ENCODE measurements around the gene GMCL1. TPM values are rescaled to one million over a fixed set of nuclear protein-coding genes. Genes with fewer than 3 reads are reported as not detected.
"Not testable (repeated sequence)": the region's sequence is repeated elsewhere in the genome, so short reads cannot be mapped to it uniquely, and the experiment has no call there.

GMCL1 gene
- total RNA-seq, 1 experiment from 2014 or later, result 17.4 TPM

DNA sequence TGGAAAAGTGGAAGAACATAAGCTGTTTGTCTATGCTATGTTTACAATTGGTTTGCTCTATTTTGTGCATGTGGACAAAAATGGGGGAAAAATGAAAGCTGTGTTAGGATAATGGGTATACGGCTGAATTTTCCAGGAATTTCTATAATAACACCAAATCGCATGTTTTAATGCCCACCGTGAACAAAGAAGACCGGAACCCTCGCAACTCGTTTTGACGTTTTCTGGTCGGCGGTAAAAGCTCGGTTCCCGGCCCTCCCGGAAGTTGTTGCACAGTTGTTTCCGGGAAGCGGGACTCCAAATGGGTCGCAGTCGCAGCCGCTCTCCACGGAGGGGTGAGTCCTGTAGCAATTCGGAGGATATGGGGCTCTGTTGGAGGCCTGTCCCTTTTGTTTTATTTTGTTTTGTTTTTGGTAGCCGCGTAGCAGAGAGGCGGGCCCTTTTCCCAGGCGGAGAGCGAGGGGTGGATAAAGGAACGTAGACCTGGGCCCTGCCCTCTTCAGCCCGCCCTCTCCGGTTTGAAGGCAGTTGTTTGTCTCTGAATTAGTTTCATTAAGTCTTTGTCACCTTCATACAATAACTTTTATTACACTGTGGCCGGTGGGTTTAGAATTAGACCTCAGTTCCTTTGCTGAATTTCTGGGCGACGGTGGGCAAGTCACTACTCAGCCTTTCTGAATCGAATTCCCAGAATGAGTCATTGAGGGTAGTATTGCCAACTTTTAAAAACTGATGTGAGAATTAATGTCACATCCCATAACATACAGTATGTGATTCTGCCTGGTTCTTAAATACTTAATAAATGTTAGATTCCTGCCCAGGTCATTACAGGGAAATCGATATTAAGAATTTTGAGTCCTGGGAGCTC, 64.5 kb downstream of the GMCL1 start, which contains the start of gene SNRNP27:
SNRNP27 (plus strand) TSS at position 273 of the 868 bp plus-strand sequence; CDS start at position 302, 29 bp downstream.
- Histone ChIP-seq H3K9me3 (ENCODE audit: insufficient read depth, low read depth) (no peaks in the 10 kb centered on the region), H3K27ac (peak within 1 kb of the TSS; percentile 38), H3K4me3 (peak within 1 kb of the TSS; percentile 74), H3F3A (ENCODE audit: insufficient read depth, low read depth) (no peaks in the 10 kb centered on the region), H3K4me2 (peak within 1 kb of the TSS; percentile 81), H3K27me3 (ENCODE audit: insufficient read depth, low read depth) (no peaks in the 10 kb centered on the region), H4K20me1 (ENCODE audit: insufficient read depth) (peaks cover 3% of the 10 kb centered on the region; the same call in 1 of the 2 replicates), H2AFZ (peak within 1 kb of the TSS; percentile 98), H3K9me2 (ENCODE audit: insufficient read depth) (no peaks in the 10 kb centered on the region), H3K79me2 (ENCODE audit: low read depth) (peaks cover 25% of the 10 kb centered on the region), H3K4me1 (replicated peaks; ENCODE audit: insufficient read depth) (peaks cover 13% of the 10 kb centered on the region), H3K36me3 (ENCODE audit: low read depth) (0 out of 2 replicates have a peak, but pooled peaks cover 12% of the 10 kb centered on the region)
- ChIA-PET POLR2A (ENCODE audit: unreplicated experiment) (interaction anchor here (0.5 kb wide), 1 partner anchor 400 kb away, joined by 5 read pairs; the partner anchor contains the start of gene SNRPG), CTCF (interaction anchor here (1.2 kb wide), 1 partner anchor 169 kb away, joined by 3 read pairs; no protein-coding TSS in a partner anchor)
- no peak for TF ChIP-seq EZH2 (IDR thresholded peaks at IDR 0.05; ENCODE audit: low read depth)
- TF ChIP-seq, protein P1, sequence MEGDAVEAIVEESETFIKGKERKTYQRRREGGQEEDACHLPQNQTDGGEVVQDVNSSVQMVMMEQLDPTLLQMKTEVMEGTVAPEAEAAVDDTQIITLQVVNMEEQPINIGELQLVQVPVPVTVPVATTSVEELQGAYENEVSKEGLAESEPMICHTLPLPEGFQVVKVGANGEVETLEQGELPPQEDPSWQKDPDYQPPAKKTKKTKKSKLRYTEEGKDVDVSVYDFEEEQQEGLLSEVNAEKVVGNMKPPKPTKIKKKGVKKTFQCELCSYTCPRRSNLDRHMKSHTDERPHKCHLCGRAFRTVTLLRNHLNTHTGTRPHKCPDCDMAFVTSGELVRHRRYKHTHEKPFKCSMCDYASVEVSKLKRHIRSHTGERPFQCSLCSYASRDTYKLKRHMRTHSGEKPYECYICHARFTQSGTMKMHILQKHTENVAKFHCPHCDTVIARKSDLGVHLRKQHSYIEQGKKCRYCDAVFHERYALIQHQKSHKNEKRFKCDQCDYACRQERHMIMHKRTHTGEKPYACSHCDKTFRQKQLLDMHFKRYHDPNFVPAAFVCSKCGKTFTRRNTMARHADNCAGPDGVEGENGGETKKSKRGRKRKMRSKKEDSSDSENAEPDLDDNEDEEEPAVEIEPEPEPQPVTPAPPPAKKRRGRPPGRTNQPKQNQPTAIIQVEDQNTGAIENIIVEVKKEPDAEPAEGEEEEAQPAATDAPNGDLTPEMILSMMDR (conservative IDR thresholded peaks at IDR 0.05), result no peak
- peak; percentile 60 to 67 for DNase-seq
- intact Hi-C loops (cut with micrococcal nuclease; ENCODE audit: unreplicated experiment), result loop anchor here (5.0 kb wide), 2 partner anchors 152 to 172 kb away; partner anchors contain the start of gene ANXA4
- TSS peak; percentile 53 for BruUV-seq (replicated peaks)

GRCh38 chr2:69894737-69895136, 65.3 kb downstream of the GMCL1 start:
- CTCF ChIA-PET; H3K9me2 ChIP-seq (ENCODE audit: insufficient read depth); H3K27ac ChIP-seq; H3K27me3 ChIP-seq (ENCODE audit: insufficient read depth, low read depth); H2AFZ ChIP-seq; H3F3A ChIP-seq (ENCODE audit: insufficient read depth, low read depth); H3K9me3 ChIP-seq (ENCODE audit: insufficient read depth, low read depth); BruUV-seq (replicated peaks); DNase-seq; POLR2A ChIA-PET (ENCODE audit: unreplicated experiment); H4K20me1 ChIP-seq (ENCODE audit: insufficient read depth): not testable (repeated sequence)
- Histone ChIP-seq H3K4me1 (replicated peaks; ENCODE audit: insufficient read depth) (peaks cover 13% of the 10 kb centered on the region), H3K79me2 (ENCODE audit: low read depth) (peaks cover 25% of the 10 kb centered on the region), H3K4me2 (peak overlapping the region; percentile 81), H3K36me3 (ENCODE audit: low read depth) (0 out of 2 replicates have a peak, but pooled peaks cover 16% of the 10 kb centered on the region), H3K4me3 (peak overlapping the region; percentile 74)
- intact Hi-C loops (cut with micrococcal nuclease; ENCODE audit: unreplicated experiment), result loop anchor here (5.0 kb wide), 2 partner anchors 152 to 172 kb away; partner anchors contain the start of gene ANXA4

DNA sequence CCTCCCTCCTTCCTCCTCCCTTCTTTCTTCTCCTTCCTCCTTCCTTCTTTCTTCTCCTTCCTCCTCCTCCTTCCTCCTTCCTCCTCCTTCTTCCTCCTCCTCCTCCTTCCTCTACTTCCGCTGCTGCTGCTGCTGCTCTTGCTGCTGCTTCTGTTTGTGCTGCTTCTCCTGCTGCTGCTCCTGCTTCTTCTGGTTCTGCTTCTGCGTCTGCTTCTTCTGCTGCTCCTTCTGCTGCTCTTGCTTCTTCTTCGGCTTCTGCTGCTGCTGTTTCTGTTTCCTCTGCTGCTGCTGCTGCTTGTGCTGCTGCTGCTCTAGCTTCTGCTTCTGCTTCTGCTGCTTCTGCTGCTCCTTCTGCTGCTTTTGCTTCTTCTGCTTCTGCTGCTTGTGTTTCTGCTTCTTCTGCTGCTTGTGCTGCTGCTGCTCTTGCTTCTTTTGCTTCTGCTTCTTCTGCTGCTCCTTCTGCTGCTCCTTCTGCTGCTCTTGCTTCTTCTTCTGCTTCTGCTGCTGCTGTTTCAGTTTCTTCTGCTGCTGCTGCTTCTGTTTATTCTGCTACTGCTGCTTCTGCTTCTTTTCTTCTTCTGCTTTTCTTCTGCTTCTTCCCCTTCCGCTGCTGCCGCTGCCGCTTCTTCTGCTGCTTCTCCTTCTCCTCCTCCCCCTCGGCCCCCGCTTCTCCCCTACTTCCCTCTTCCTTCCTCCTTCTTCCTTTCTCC, 72.9 kb downstream of the GMCL1 start:
- Histone ChIP-seq H3K4me2 (no peak overlapping the region), H2AFZ (no peak overlapping the region), H3K4me3 (no peak overlapping the region), H3K79me2 (ENCODE audit: low read depth) (no peaks in the 10 kb centered on the region), H3K9me2 (ENCODE audit: insufficient read depth) (no peaks in the 10 kb centered on the region), H4K20me1 (ENCODE audit: insufficient read depth) (no peaks in the 10 kb centered on the region), H3K27me3 (ENCODE audit: insufficient read depth, low read depth) (no peaks in the 10 kb centered on the region), H3K9me3 (ENCODE audit: insufficient read depth, low read depth) (no peaks in the 10 kb centered on the region), H3K36me3 (ENCODE audit: low read depth) (peaks cover 24% of the 10 kb centered on the region), H3K4me1 (replicated peaks; ENCODE audit: insufficient read depth) (no peaks in the 10 kb centered on the region), H3F3A (ENCODE audit: insufficient read depth, low read depth) (no peaks in the 10 kb centered on the region; the same call in 1 of the 2 replicates), H3K27ac (no peak overlapping the region)
- intact Hi-C loops (cut with micrococcal nuclease; ENCODE audit: unreplicated experiment), result no loop called here
- TF ChIP-seq EZH2 (IDR thresholded peaks at IDR 0.05; ENCODE audit: low read depth), result no peak
- TF ChIP-seq, protein P1 (conservative IDR thresholded peaks at IDR 0.05), result no peak
- no TSS peak for BruUV-seq (replicated peaks)
- ChIA-PET POLR2A (ENCODE audit: unreplicated experiment) (interaction anchor here (0.6 kb wide), 1 partner anchor 1118 kb away, joined by 5 read pairs; no protein-coding TSS in a partner anchor), CTCF (no interaction called here)
- no peak for DNase-seq

All from PC-9 (cell line).